A549 (cell line): ENCODE measurements around the gene LRRC46. TPM values are rescaled to one million over a fixed set of nuclear protein-coding genes. Genes with fewer than 3 reads are reported as not detected.

Experiments
- ATAC-seq, 2 experiments: fragments of 200-7000 bp in 1 of 2; fragments of >200 bp in 1 of 2; cut with Nextera tagmentation in 1 of 2; cut with Tn5 transposase in 1 of 2; 3 replicates each; pipeline versions ENCODE4 v1.8.0 to v1.9.1; 2018 to 2020; ENCODE audit warnings: mild to moderate bottlenecking in 1 of 2, moderate library complexity in 1 of 2
- CTCF ChIA-PET: fragments of 300-600 bp; sonication (Branson Sonifier 250); formaldehyde crosslinking; extraction: SDS; loops from one replicate; lab custom pipeline; 2021; ENCODE audit warnings: antibody characterized with exemption, inconsistent platforms; lab: Yijun Ruan, JAX
- POLR2A ChIA-PET: fragments of 350-600 bp; formaldehyde crosslinking; extraction: SDS; loops from one replicate; lab custom pipeline; 2021; ENCODE audit warnings: antibody characterized with exemption, inconsistent platforms; lab: Yijun Ruan, JAX
- DNase-seq, 2 experiments: peaks; one replicate each; pipeline versions ENCODE4 v3.0.0 to v3.0.0-alpha.2; 2011 to 2016; ENCODE audit warnings: low read depth in 1 of 2, low spot score in 1 of 2
- FAIRE-seq: peaks from 2 replicates; lab custom pipeline; 2011; peaks lifted over from hg19 to GRCh38; lab: Jason Lieb, UNC
- H3K27ac ChIP-seq, 2 experiments: fragments of >200 bp; sonication (Bioruptor Twin); formaldehyde crosslinking; 3 replicates each; pipeline ENCODE4 v1.5.1; 2016 to 2017
- H3K4me1 ChIP-seq: fragments of >200 bp; sonication (Bioruptor Twin); formaldehyde crosslinking; 3 replicates; pipeline ENCODE4 v1.6.1; 2016
- H3K4me2 ChIP-seq: fragments of >200 bp; sonication (Bioruptor Twin); formaldehyde crosslinking; 3 replicates; pipeline ENCODE4 v1.6.1; 2016
- H3K4me3 ChIP-seq: fragments of >200 bp; sonication (Bioruptor Twin); formaldehyde crosslinking; 3 replicates; pipeline ENCODE4 v1.5.1; 2016
- H3K9me3 ChIP-seq: fragments of >200 bp; sonication (Bioruptor Twin); formaldehyde crosslinking; 3 replicates; pipeline ENCODE4 v1.6.1; 2016
- ATOH8 ChIP-seq: fragments of 250-450 bp; sonication (Bioruptor Pico); IDR thresholded peaks from 2 replicates; pipeline ENCODE4 v1.5.0; 2020; ENCODE audit warnings: low read depth, mild to moderate bottlenecking, moderate library complexity
- BHLHE40 ChIP-seq: IDR thresholded peaks from 2 replicates; pipeline ENCODE4 v1.6.1; 2012; ENCODE audit warnings: low read depth, low read length, inconsistent platforms
- CHD2 ChIP-seq: fragments of 150-350 bp; IDR thresholded peaks from 2 replicates; pipeline ENCODE4 v1.6.1; 2014; ENCODE audit warnings: low read length; ENCODE audit not compliant: partially characterized antibody
- CTCF ChIP-seq: fragments of >200 bp; sonication (Bioruptor Twin); formaldehyde crosslinking; IDR thresholded peaks from 3 replicates; pipeline ENCODE4 v1.5.1; 2016
- EHF ChIP-seq: fragments of 250-450 bp; sonication (Bioruptor Pico); IDR thresholded peaks from 2 replicates; pipeline ENCODE4 v1.5.0; 2020; ENCODE audit warnings: mild to moderate bottlenecking
- FOXS1 ChIP-seq: fragments of 250-450 bp; sonication (Bioruptor Pico); IDR thresholded peaks from 2 replicates; pipeline ENCODE4 v1.5.0; 2020; ENCODE audit warnings: mild to moderate bottlenecking, moderate library complexity
- HDAC2 ChIP-seq: fragments of 200-600 bp; sonication (generic); IDR thresholded peaks from 2 replicates; pipeline ENCODE4 v1.6.1; 2016
- HES2 ChIP-seq: fragments of >200 bp; sonication (Bioruptor Twin); formaldehyde crosslinking; IDR thresholded peaks from 2 replicates; pipeline ENCODE4 v1.6.1; 2016
- HMGXB4 ChIP-seq: fragments of 250-450 bp; sonication (Bioruptor Pico); IDR thresholded peaks from 2 replicates; pipeline ENCODE4 v1.5.0; 2021; ENCODE audit warnings: mild to moderate bottlenecking, moderate library complexity, borderline replicate concordance
- HOXA7 ChIP-seq: fragments of 250-450 bp; sonication (Bioruptor Pico); IDR thresholded peaks from 2 replicates; pipeline ENCODE4 v1.5.0; 2020; ENCODE audit warnings: mild to moderate bottlenecking, moderate library complexity
- HOXB5 ChIP-seq: fragments of 250-450 bp; sonication (Bioruptor Pico); IDR thresholded peaks from 2 replicates; pipeline ENCODE4 v1.5.0; 2020; ENCODE audit warnings: mild to moderate bottlenecking, moderate library complexity
- JUN ChIP-seq, 2 experiments: fragments of >200 bp; sonication (Bioruptor Twin); formaldehyde crosslinking; IDR thresholded peaks; 2 replicates in 1 of 2; 3 replicates in 1 of 2; pipeline ENCODE4 v1.6.1; 2016 to 2017
- MAZ ChIP-seq: fragments of 150-350 bp; IDR thresholded peaks from 2 replicates; pipeline ENCODE4 v1.6.1; 2014; ENCODE audit warnings: antibody characterized with exemption, low read depth, low read length, borderline replicate concordance
- PBX3 ChIP-seq: IDR thresholded peaks from 2 replicates; pipeline ENCODE4 v1.6.1; 2012
- PHF8 ChIP-seq: fragments of 200-600 bp; sonication (generic); IDR thresholded peaks from 2 replicates; pipeline ENCODE4 v1.6.1; 2016; ENCODE audit warnings: low read depth, mild to moderate bottlenecking, antibody characterized with exemption, moderate library complexity, borderline replicate concordance
- POLR2A ChIP-seq: IDR thresholded peaks from 2 replicates; pipeline ENCODE4 v1.6.1; 2012; ENCODE audit warnings: mild to moderate bottlenecking, low read length
- POLR2AphosphoS2 ChIP-seq: conservative IDR thresholded peaks from 2 replicates; pipeline ENCODE4 v1.6.1; 2012; ENCODE audit warnings: low read length, improper control_type of control experiment, inconsistent platforms
- RARB ChIP-seq: fragments of 250-450 bp; sonication (Bioruptor Pico); IDR thresholded peaks from 2 replicates; pipeline ENCODE4 v1.8.0; 2021; ENCODE audit warnings: mild to moderate bottlenecking, moderate library complexity
- REST ChIP-seq: fragments of 200-600 bp; sonication (generic); IDR thresholded peaks from 2 replicates; pipeline ENCODE4 v1.6.1; 2016; ENCODE audit warnings: antibody characterized with exemption, mild to moderate bottlenecking, moderate library complexity
- TP53 ChIP-seq: fragments of 250-450 bp; sonication (Bioruptor Pico); IDR thresholded peaks from 2 replicates; pipeline ENCODE4 v1.5.0; 2021; ENCODE audit warnings: mild to moderate bottlenecking, moderate library complexity
- ZNF302 ChIP-seq: fragments of 250-450 bp; sonication (Bioruptor Pico); IDR thresholded peaks from 2 replicates; pipeline ENCODE4 v1.9.0; 2021; ENCODE audit warnings: inconsistent platforms, mild to moderate bottlenecking, moderate library complexity
- ZSCAN20 ChIP-seq: fragments of 250-450 bp; sonication (Bioruptor Pico); IDR thresholded peaks from 2 replicates; pipeline ENCODE4 v1.8.0; 2022; ENCODE audit warnings: mild to moderate bottlenecking, moderate library complexity
- WGBS: methylation state at CpG from one replicate; pipeline ENCODE4 v1.1.6; 2017; ENCODE audit errors: missing lambda C conversion rate; 5-methylcytosine and 5-hydroxymethylcytosine counted together
- polyA plus RNA-seq, 4 experiments: library from polyadenylated mRNA; depleted of rRNA in 3 of 4; stranded (reverse); fragments of >200 nt; fragmentation: RNase III in 1 of 4; extraction: RNeasy Plus Mini Kit Qiagen cat#74134 plus additional on column Dnase treatment in 1 of 4; gene quantifications; 2 replicates in 3 of 4; 3 replicates in 1 of 4; pipeline ENCODE4 v1.2.3, GENCODE V29; 2011 to 2017

The LRRC46 gene
- polyA plus RNA-seq, 2 of the 4 experiments (the other 2 are of a cell fraction) = 2.7 to 3.0 TPM

GRCh38 chr17:47882247-47882646, 50.8 kb downstream of the LRRC46 start:
- ChIA-PET POLR2A (interaction anchor here (0.8 kb wide), 1 partner anchor 13 kb away, joined by 3 read pairs; the partner anchor contains the start of gene SP2), CTCF (interaction anchor here (0.7 to 18.8 kb wide), 8 partner anchors 4 to 136 kb away, joined by 3 to 1860 read pairs (median 6); partner anchors contain the start of genes LRRC46, MRPL10, SCRN2 and SP2)
- Histone ChIP-seq H3K4me2 (no peak overlapping the region), H3K9me3 (no peaks in the 10 kb centered on the region), H3K4me1 (peaks cover 7% of the 10 kb centered on the region; the same call in 2 of the 3 replicates), H3K27ac (no peak overlapping the region; a peak in 1 of 6 replicates), H3K4me3 (no peak overlapping the region)
- TF ChIP-seq POLR2A = no peak
- no peak for TF ChIP-seq CHD2
- no peak for TF ChIP-seq FOXS1 (CRISPR knock-in tag)
- no peak for TF ChIP-seq TP53 (CRISPR knock-in tag)
- TF ChIP-seq JUN (IDR thresholded peaks at IDR 0.05) = no peak
- TF ChIP-seq HDAC2 = no peak
- no peak for TF ChIP-seq MAZ
- no peak for TF ChIP-seq EHF (CRISPR knock-in tag)
- no peak for TF ChIP-seq ZNF302 (CRISPR knock-in tag)
- TF ChIP-seq PHF8 = no peak
- TF ChIP-seq CTCF = no peak
- no peak for TF ChIP-seq BHLHE40
- no peak for TF ChIP-seq HMGXB4 (CRISPR knock-in tag)
- no peak for TF ChIP-seq REST
- FAIRE-seq = no peak
- DNase-seq = no peak
- no peak for ATAC-seq
- WGBS = 64% methylated on average over 7 of the region's 7 CpGs

- Histone ChIP-seq H3K4me3 (no peak overlapping the region), H3K4me1 (peaks cover 7% of the 10 kb centered on the region; the same call in 2 of the 3 replicates)
- no peak for TF ChIP-seq HOXB5 (CRISPR knock-in tag)
- TF ChIP-seq PBX3 = no peak
- TF ChIP-seq ZSCAN20 (CRISPR knock-in tag) = no peak
- TF ChIP-seq HOXA7 (CRISPR knock-in tag) = no peak
- no peak for TF ChIP-seq HES2
- no peak for TF ChIP-seq RARB (CRISPR knock-in tag)
- TF ChIP-seq ATOH8 (CRISPR knock-in tag) = no peak
- no peak for TF ChIP-seq POLR2AphosphoS2
- TF ChIP-seq TP53 (CRISPR knock-in tag) = no peak
- TF ChIP-seq, all 56 proteins: peak for 0
- no peaks in the 10 kb centered on the region for H3K9me3 ChIP-seq
- ATAC-seq (no peak), DNase-seq (no peak), FAIRE-seq (peak; percentile 18)
- WGBS = 76% methylated on average over 9 of the region's 9 CpGs
- CTCF ChIA-PET = interaction anchor here (0.7 to 18.8 kb wide), 11 partner anchors 4 to 234 kb away, joined by 3 to 1860 read pairs (median 3); partner anchors contain the start of genes LRRC46, MRPL10, SCRN2 and SP2
- POLR2A ChIA-PET = interaction anchor here (1.9 kb wide), 1 partner anchor 13 kb away, joined by 7 read pairs; the partner anchor contains the start of gene SP2
- no peak overlapping the region for H3K4me2 ChIP-seq
- H3K27ac ChIP-seq = no peak overlapping the region; a peak in 1 of 6 replicates
Measured at GRCh38 chr17:47882695-47883588, 51.5 kb downstream of the LRRC46 start.
